Thyroid gland (tissue), 4 donors: ENCODE data around the gene LZIC. TPM values are rescaled to one million over a fixed set of nuclear protein-coding genes. Genes with fewer than 3 reads are reported as not detected.

Experiments
- DNase-seq, 2 donors: peaks; one replicate each; pipeline ENCODE4 v3.0.0-alpha.2; 2019
- H3K27ac ChIP-seq, 3 donors: fragments of 200-600 bp; sonication (generic); 1 replicate in 2 of 3; 2 replicates in 1 of 3; pipeline ENCODE4 v1.5.1; 2016 to 2019; ENCODE audit warnings: mild to moderate bottlenecking in 1 of 3, moderate library complexity in 1 of 3
- H3K27me3 ChIP-seq: fragments of 200-600 bp; sonication (generic); one replicate; pipeline ENCODE4 v1.5.1; 2019
- H3K36me3 ChIP-seq, 2 donors: fragments of 200-600 bp; sonication (generic); one replicate each; pipeline ENCODE4 v1.5.1; 2016 to 2019
- H3K4me1 ChIP-seq, 2 donors: fragments of 200-600 bp; sonication (generic); one replicate each; pipeline ENCODE4 v1.5.1; 2017 to 2019
- H3K4me3 ChIP-seq, 3 donors: fragments of 200-600 bp; sonication (generic); replicated peaks in 1 of 3; 1 replicate in 2 of 3; 2 replicates in 1 of 3; pipeline ENCODE4 v1.5.1; 2016; ENCODE audit warnings: mild to moderate bottlenecking in 1 of 3
- H3K9me3 ChIP-seq: fragments of 200-600 bp; sonication (generic); one replicate; pipeline ENCODE4 v1.5.1; 2017
- POLR2A ChIP-seq, 2 donors: fragments of 450-650 bp; IDR thresholded peaks; one replicate each; pipeline ENCODE4 v1.6.1; 2017; ENCODE audit warnings: antibody characterized with exemption in 2 of 2, mild to moderate bottlenecking in 2 of 2, moderate library complexity in 1 of 2
- WGBS, 2 donors: methylation state at CpG; one replicate each; pipeline ENCODE4 v1.1.5; 2017; 5-methylcytosine and 5-hydroxymethylcytosine counted together
- intact Hi-C: fragments of 100-400 bp; cut with DNase I; formaldehyde crosslinking; loops from one replicate; pipeline ENCODE4 v1.15.1; 2023
- total RNA-seq, 4 donors: library from RNA; depleted of rRNA; stranded (reverse); fragments of >200 nt; gene quantifications; one replicate each; pipeline ENCODE4 v1.2.3, GENCODE V29; 2016
- TF ChIP-seq, protein P1 (sequence below), 6 experiments: fragments of 200-600 bp in 3 of 6; fragments of 450-650 bp in 3 of 6; sonication (generic) in 3 of 6; IDR thresholded peaks; one replicate each; pipeline ENCODE4 v1.5.1; 2016 to 2019; ENCODE audit warnings: antibody characterized with exemption in 6 of 6, mild to moderate bottlenecking in 2 of 6, inconsistent platforms in 1 of 6, moderate library complexity in 1 of 6

The LZIC gene
- total RNA-seq, 4 donors from 2014 or later, result 23.0 to 42.7 (median 34.1) TPM

DNA sequence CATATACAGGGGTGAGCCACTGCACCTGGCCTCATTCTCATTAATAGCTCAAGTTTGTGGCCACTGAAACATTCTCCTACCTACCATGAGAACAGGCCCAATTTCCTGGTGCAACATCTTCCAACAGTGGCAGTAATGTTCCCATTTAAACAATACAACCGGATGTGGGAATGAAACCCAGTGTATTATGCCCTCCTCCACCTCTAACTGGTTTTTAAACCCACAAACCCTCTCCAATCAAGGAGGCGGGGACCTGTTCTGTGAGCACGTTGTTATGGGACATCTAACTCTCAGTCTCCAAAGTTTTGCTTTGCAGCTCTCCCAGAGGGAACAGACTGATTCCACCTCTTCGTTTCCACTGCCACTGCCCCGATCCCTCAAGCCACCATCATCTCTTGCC is 35.8 kb downstream of the LZIC start:
- Histone ChIP-seq H3K36me3 (no peaks in the 10 kb centered on the region), H3K9me3 (no peaks in the 10 kb centered on the region), H3K27me3 (no peaks in the 10 kb centered on the region), H3K4me1 (peaks cover 20 to 31% of the 10 kb centered on the region in 2 donors), H3K27ac (no peak overlapping the region), H3K4me3 (no peak overlapping the region)
- no peak for DNase-seq
- WGBS, 2 donors, result 73 to 83% methylated on average over 5 of the region's 5 CpGs
- intact Hi-C loops, result no loop called here
- no peak for TF ChIP-seq POLR2A (IDR thresholded peaks at IDR 0.05)
- TF ChIP-seq, protein P1, sequence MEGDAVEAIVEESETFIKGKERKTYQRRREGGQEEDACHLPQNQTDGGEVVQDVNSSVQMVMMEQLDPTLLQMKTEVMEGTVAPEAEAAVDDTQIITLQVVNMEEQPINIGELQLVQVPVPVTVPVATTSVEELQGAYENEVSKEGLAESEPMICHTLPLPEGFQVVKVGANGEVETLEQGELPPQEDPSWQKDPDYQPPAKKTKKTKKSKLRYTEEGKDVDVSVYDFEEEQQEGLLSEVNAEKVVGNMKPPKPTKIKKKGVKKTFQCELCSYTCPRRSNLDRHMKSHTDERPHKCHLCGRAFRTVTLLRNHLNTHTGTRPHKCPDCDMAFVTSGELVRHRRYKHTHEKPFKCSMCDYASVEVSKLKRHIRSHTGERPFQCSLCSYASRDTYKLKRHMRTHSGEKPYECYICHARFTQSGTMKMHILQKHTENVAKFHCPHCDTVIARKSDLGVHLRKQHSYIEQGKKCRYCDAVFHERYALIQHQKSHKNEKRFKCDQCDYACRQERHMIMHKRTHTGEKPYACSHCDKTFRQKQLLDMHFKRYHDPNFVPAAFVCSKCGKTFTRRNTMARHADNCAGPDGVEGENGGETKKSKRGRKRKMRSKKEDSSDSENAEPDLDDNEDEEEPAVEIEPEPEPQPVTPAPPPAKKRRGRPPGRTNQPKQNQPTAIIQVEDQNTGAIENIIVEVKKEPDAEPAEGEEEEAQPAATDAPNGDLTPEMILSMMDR (IDR thresholded peaks at IDR 0.05), result no peak

DNA sequence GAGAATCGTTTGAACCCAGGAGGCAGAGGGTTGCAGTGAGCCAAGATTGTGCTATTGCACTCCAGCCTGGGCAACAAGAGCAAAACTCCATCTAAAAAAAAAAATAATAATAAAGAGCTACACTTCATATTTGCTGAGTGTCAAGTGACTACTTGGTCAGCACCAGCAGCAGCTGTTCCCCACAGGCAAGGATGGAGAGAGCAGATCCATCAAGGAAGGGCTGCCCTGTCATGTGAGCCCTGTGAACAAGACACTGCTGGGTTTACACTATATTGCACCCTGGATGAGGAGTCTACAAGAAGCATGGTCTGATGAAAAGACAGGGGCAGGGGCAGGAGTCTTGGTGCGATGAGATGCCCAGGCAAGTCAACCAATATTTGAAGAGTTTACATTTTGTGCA is 36.7 kb downstream of the LZIC start:
- H3K27me3 ChIP-seq, result no peaks in the 10 kb centered on the region
- DNase-seq, result no peak
- no peaks in the 10 kb centered on the region for H3K9me3 ChIP-seq
- WGBS, 2 donors, result 91 to 97% methylated on average over 2 of the region's 2 CpGs
- no peak for TF ChIP-seq POLR2A (IDR thresholded peaks at IDR 0.05)
- TF ChIP-seq, protein P1 (IDR thresholded peaks at IDR 0.05), result no peak
- no peak overlapping the region for H3K4me3 ChIP-seq
- H3K27ac ChIP-seq, result no peak overlapping the region
- H3K4me1 ChIP-seq, result peaks cover 28 to 38% of the 10 kb centered on the region in 2 donors
- intact Hi-C loops, result no loop called here
- no peaks in the 10 kb centered on the region for H3K36me3 ChIP-seq

DNA sequence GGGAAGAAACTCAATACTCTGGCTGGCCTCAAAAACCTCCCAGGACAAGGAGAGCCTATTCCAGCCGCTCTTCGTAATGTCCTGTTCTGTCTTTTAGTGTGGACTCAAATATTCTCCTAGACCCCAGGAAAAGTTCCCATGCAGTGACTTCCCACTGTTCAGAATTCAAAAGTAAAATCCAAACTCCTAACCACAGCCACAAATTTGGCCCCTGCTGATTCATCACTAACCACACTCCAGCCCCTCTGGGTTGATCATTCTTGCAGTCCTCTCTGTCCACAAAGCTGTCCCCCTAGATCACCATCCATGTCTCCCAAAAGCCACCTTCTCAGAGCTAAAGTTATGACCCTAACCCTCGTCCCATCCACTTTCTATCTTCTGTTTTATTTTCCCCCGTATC is 38.2 kb downstream of the LZIC start:
- no peak for TF ChIP-seq POLR2A (IDR thresholded peaks at IDR 0.05)
- TF ChIP-seq, protein P1 (IDR thresholded peaks at IDR 0.05), result no peak
- intact Hi-C loops, result no loop called here
- 74 to 91% methylated on average over 4 of the region's 4 CpGs for WGBS, 2 donors
- DNase-seq, result no peak
- H3K9me3 ChIP-seq, result no peaks in the 10 kb centered on the region
- H3K4me1 ChIP-seq, result peaks cover 33 to 44% of the 10 kb centered on the region in 2 donors
- no peaks in the 10 kb centered on the region for H3K27me3 ChIP-seq
- no peaks in the 10 kb centered on the region for H3K36me3 ChIP-seq
- no peak overlapping the region for H3K27ac ChIP-seq
- H3K4me3 ChIP-seq, result no peak overlapping the region

DNA sequence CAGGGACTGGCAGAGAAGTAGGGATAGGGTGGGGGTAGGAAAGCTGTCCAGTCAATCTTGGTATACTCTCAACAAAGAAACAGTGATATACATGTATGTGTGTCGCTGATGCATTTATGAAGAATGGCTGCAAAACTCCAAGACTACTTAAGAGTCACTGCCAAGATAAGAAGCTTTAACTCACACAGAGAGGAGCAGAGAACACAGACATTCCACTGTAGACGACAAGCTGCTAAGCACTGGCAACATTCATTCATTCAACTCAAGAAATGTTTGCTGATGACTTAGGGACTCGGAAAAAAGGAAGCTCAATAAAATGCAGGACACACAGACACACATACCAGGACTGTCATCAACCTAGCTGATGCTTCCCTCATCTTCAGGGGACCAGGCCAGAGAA is 38.6 kb downstream of the LZIC start:
- H3K36me3 ChIP-seq, result no peaks in the 10 kb centered on the region
- 72 to 77% methylated on average over 3 of the region's 3 CpGs for WGBS, 2 donors
- peaks cover 33 to 47% of the 10 kb centered on the region in 2 donors for H3K4me1 ChIP-seq
- no peaks in the 10 kb centered on the region for H3K27me3 ChIP-seq
- TF ChIP-seq POLR2A (IDR thresholded peaks at IDR 0.05), result no peak
- TF ChIP-seq, protein P1 (IDR thresholded peaks at IDR 0.05), result no peak
- H3K27ac ChIP-seq, result no peak overlapping the region
- intact Hi-C loops, result no loop called here
- no peak overlapping the region for H3K4me3 ChIP-seq
- H3K9me3 ChIP-seq, result no peaks in the 10 kb centered on the region
- DNase-seq, result no peak

DNA sequence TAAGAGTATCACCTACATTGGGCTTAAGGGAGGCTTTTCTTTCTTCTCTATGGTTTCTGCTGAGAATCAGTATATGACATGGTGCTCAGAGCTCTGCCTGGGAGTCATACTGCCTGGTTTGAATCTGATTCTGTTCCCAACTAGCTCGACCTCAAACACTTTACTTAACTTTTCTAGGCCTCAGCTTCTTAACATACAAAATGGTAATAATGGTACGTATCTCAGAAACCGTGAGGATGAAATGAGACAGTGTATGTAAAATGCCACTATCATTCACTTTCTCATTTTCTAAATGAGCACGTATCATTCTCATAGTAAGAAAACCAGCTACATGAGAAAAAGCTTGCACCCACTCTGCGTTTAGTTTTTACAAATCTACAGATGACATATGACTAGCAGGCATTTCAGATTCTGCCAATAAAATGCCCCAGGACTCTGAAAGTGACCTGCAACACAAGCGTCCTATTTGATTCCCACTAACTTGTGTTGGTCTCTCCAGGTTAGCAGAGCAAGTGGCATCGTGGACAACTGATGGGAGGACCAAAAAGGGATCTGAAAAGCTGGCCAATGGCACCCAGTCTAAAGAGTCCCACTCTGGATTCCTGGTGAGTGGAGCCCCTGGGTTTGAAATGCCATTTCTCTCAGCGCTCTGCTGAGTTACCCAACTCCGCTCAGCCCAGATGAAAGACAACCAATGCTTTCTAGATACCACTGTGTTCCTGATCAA is 39.2 kb downstream of the LZIC start:
- Histone ChIP-seq H3K27me3 (no peaks in the 10 kb centered on the region), H3K27ac (peak overlapping the region; percentile 94 to 99 (median 98)), H3K4me1 (peaks cover 28 to 43% of the 10 kb centered on the region in 2 donors), H3K4me3 (no peak overlapping the region), H3K36me3 (no peaks in the 10 kb centered on the region), H3K9me3 (no peaks in the 10 kb centered on the region)
- DNase-seq, result no peak
- intact Hi-C loops, result no loop called here
- WGBS, 2 donors, result 87 to 93% methylated on average over 9 of the region's 9 CpGs
- TF ChIP-seq POLR2A (IDR thresholded peaks at IDR 0.05), result no peak
- TF ChIP-seq, protein P1 (IDR thresholded peaks at IDR 0.05), result no peak
